Body of pancreas (tissue), 4 donors: Measurements from ENCODE around the gene KIAA1328. TPM values are rescaled to one million over a fixed set of nuclear protein-coding genes. Genes with fewer than 3 reads are reported as not detected.
"Not testable (repeated sequence)": the region's sequence is repeated elsewhere in the genome, so short reads cannot be mapped to it uniquely, and the experiment has no call there.

ENCODE experiments used
- ATAC-seq: fragments of 150-250 bp; one replicate; pipeline ENCODE4 v1.9.1; 2016
- DNase-seq, 4 donors: peaks; one replicate each; pipeline ENCODE4 v3.0.0-alpha.2; 2019
- H3K27ac ChIP-seq, 4 donors: fragments of 200-600 bp; sonication (generic); 1 replicate in 3 of 4; 2 replicates in 1 of 4; pipeline versions ENCODE4 v1.5.1 to v1.6.1; 2016 to 2019; ENCODE audit warnings: mild to moderate bottlenecking in 1 of 4, mixed read lengths in 1 of 4, moderate library complexity in 1 of 4
- H3K27me3 ChIP-seq, 2 donors: fragments of 200-600 bp; sonication (generic); one replicate each; pipeline ENCODE4 v1.6.0; 2016; ENCODE audit warnings: mild to moderate bottlenecking in 1 of 2
- H3K36me3 ChIP-seq, 2 donors: fragments of 200-600 bp; sonication (generic); replicated peaks in 1 of 2; 2 replicates each; pipeline ENCODE4 v1.5.1; 2016; ENCODE audit warnings: low read depth in 2 of 2; ENCODE audit not compliant: insufficient read depth in 1 of 2
- H3K4me1 ChIP-seq: fragments of 200-600 bp; sonication (generic); one replicate; pipeline ENCODE4 v1.6.0; 2016
- H3K4me3 ChIP-seq, 2 donors: fragments of 200-600 bp; sonication (generic); 1 replicate in 1 of 2; 2 replicates in 1 of 2; pipeline ENCODE4 v1.5.1; 2016 to 2019
- H3K9me3 ChIP-seq, 3 donors: fragments of 200-600 bp; sonication (generic); 1 replicate in 2 of 3; 2 replicates in 1 of 3; pipeline ENCODE4 v1.5.1; 2016
- POLR2A ChIP-seq, 3 donors: fragments of 450-650 bp; IDR thresholded peaks; one replicate each; pipeline ENCODE4 v1.6.1; 2016; ENCODE audit warnings: antibody characterized with exemption in 3 of 3, mild to moderate bottlenecking in 2 of 3
- WGBS, 2 donors: methylation state at CpG; one replicate each; pipeline ENCODE4 v1.1.5; 2017; 5-methylcytosine and 5-hydroxymethylcytosine counted together
- intact Hi-C: fragments of 100-400 bp; cut with DNase I; formaldehyde crosslinking; loops from one replicate; pipeline ENCODE4 v1.15.1; 2023
- total RNA-seq, 2 donors: library from RNA; depleted of rRNA; stranded (reverse); fragments of >200 nt; gene quantifications; one replicate each; pipeline ENCODE4 v1.1.0, GENCODE V29; 2016
- TF ChIP-seq, protein P1 (sequence below), 7 experiments: fragments of 450-650 bp in 4 of 7; fragments of 200-600 bp in 3 of 7; sonication (generic) in 3 of 7; IDR thresholded peaks; one replicate each; pipeline ENCODE4 v1.5.1; 2016 to 2019; ENCODE audit warnings: antibody characterized with exemption in 7 of 7

KIAA1328 gene
- total RNA-seq, 2 donors from 2014 or later, result 10.9 to 21.8 TPM

DNA sequence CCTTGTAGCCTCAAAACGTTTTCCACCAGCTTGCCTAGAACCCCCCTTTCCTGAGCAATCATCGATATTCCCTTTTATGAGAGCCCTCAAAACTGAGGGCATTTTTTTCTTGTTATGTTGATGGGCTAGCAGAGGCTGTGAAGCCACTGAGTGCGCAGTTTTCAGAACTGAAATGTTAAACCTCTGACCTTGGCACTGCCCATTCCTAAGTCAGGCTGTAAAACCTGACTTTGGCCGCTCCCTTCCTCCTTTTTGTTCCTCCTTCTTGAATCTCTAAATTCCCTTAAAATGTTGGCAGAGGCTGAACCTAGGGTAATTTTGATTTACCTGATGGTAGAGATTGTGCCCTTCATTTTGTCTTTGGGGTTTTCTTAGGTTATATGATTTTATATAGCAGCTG is 334.2 kb downstream of the KIAA1328 start:
- no peaks in the 10 kb centered on the region for H3K27me3 ChIP-seq
- H3K27ac ChIP-seq, result no peak overlapping the region
- DNase-seq (no peak), ATAC-seq (no peak)
- intact Hi-C loops, result no loop called here
- no peaks in the 10 kb centered on the region for H3K36me3 ChIP-seq
- WGBS, 2 donors, result 86 to 89% methylated on average over 4 of the region's 4 CpGs
- TF ChIP-seq, protein P1, sequence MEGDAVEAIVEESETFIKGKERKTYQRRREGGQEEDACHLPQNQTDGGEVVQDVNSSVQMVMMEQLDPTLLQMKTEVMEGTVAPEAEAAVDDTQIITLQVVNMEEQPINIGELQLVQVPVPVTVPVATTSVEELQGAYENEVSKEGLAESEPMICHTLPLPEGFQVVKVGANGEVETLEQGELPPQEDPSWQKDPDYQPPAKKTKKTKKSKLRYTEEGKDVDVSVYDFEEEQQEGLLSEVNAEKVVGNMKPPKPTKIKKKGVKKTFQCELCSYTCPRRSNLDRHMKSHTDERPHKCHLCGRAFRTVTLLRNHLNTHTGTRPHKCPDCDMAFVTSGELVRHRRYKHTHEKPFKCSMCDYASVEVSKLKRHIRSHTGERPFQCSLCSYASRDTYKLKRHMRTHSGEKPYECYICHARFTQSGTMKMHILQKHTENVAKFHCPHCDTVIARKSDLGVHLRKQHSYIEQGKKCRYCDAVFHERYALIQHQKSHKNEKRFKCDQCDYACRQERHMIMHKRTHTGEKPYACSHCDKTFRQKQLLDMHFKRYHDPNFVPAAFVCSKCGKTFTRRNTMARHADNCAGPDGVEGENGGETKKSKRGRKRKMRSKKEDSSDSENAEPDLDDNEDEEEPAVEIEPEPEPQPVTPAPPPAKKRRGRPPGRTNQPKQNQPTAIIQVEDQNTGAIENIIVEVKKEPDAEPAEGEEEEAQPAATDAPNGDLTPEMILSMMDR (IDR thresholded peaks at IDR 0.05), result no peak
- no peak for TF ChIP-seq POLR2A (IDR thresholded peaks at IDR 0.05)
- H3K4me1 ChIP-seq, result peaks cover 36% of the 10 kb centered on the region
- no peak overlapping the region for H3K4me3 ChIP-seq
- no peaks in the 10 kb centered on the region for H3K9me3 ChIP-seq

DNA sequence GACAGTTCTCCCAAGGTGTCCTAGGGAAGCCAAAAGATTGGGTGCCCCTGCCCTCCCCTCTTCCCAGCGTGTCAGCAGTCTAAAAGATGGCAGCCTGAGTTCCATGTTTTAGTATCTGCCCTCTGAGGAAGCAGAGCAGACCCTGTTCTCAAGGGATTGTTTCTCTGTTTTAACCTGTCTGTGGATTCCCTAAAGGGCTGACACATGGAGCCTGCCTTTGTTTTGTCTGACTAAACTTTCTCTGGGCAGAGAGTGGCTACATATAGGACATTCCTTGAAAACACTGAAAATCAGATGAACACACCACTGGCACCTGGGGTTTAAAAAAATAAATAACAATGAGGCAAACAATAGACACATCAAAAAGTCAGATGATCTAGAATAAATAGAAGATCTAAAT is 337.6 kb downstream of the KIAA1328 start:
- H3K27me3 ChIP-seq, result no peaks in the 10 kb centered on the region
- ATAC-seq (no peak), DNase-seq (no peak)
- WGBS, 2 donors, result 91 to 94% methylated on average over 1 of the region's 1 CpG
- no peak overlapping the region for H3K4me3 ChIP-seq
- H3K36me3 ChIP-seq, result no peaks in the 10 kb centered on the region
- no peaks in the 10 kb centered on the region for H3K9me3 ChIP-seq
- no peak for TF ChIP-seq POLR2A (IDR thresholded peaks at IDR 0.05)
- TF ChIP-seq, protein P1 (IDR thresholded peaks at IDR 0.05), result no peak
- intact Hi-C loops, result no loop called here
- no peak overlapping the region for H3K27ac ChIP-seq
- peaks cover 11% of the 10 kb centered on the region for H3K4me1 ChIP-seq

DNA sequence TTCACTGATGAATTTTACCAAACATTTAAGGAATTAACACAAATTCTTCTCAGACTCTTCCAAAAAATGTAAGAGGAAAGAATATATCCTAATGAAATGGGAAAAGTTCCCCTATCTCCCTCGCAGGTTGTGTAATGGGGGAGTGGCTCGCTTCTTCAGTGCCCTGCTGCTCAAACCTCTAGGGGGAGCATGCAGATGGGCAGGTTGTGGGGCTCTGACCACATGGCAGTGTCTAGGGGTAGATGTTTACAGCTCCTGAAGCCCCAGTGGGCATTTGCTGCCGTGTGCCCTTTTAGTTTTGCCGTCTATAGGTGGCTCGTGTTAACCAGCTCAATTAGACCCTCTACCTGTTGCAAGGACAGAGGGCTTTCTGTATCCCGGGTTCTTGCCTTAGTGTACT is 338.0 kb downstream of the KIAA1328 start:
- WGBS, 2 donors, result 89 to 92% methylated on average over 6 of the region's 6 CpGs
- H3K4me1 ChIP-seq, ATAC-seq, H3K9me3 ChIP-seq, H3K36me3 ChIP-seq, intact Hi-C loops, H3K27me3 ChIP-seq, DNase-seq, H3K27ac ChIP-seq, H3K4me3 ChIP-seq: not testable (repeated sequence)

DNA sequence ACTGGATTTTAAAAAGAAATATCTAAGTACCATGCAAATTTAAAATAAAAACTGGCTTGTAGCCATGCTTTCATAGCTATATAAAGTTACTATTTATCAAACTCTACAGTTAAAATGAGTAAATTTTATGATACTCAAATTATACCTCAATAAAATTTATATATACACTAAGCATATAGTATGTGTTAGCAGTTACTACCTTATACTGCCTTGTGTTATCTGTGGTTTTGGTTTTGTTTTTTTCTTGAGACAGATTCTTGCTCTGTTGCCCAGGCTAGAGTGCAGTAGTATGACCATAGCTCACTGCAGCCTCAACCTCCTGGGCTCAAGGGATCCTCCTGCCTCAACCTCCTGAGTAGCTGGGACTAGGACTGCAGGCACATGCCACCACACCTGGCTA is 342.1 kb downstream of the KIAA1328 start:
- no peak for ATAC-seq
- no peak for TF ChIP-seq POLR2A (IDR thresholded peaks at IDR 0.05)
- TF ChIP-seq, protein P1 (IDR thresholded peaks at IDR 0.05), result no peak
- intact Hi-C loops, result no loop called here

DNA sequence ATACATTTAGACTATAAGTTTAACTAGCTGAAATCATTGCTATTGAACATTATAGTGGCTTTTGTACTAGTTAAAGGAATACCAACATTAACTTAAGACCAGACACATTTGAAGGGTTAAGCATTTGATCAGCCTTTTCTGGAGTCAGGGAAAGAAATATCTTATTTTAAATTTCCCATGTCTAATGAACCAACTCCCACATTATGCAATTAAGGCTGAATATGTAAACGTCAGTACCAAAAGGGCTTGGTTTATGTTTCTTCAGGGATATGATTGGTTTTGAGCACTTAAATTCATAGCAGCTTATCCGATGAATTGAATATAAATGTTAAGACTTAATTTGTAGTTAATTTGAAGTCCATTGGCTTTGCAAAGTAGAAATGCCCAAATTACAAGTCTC is 344.5 kb downstream of the KIAA1328 start:
- TF ChIP-seq, protein P1 (IDR thresholded peaks at IDR 0.05), result no peak
- no peak for TF ChIP-seq POLR2A (IDR thresholded peaks at IDR 0.05)
- WGBS, 2 donors, result 84 to 86% methylated on average over 2 of the region's 2 CpGs
- H3K4me3 ChIP-seq, result no peak overlapping the region
- DNase-seq, result no peak
- intact Hi-C loops, result no loop called here
- no peaks in the 10 kb centered on the region for H3K36me3 ChIP-seq
- H3K27me3 ChIP-seq, result no peaks in the 10 kb centered on the region
- no peak for ATAC-seq
- no peaks in the 10 kb centered on the region for H3K4me1 ChIP-seq
- H3K9me3 ChIP-seq, result no peaks in the 10 kb centered on the region
- H3K27ac ChIP-seq, result no peak overlapping the region

More for the DNA sequence above, 342.1 kb downstream of the KIAA1328 start:
- peaks cover 2% of the 10 kb centered on the region for H3K4me1 ChIP-seq
- H3K9me3 ChIP-seq, result no peaks in the 10 kb centered on the region
- no peaks in the 10 kb centered on the region for H3K27me3 ChIP-seq
- no peak overlapping the region for H3K4me3 ChIP-seq
- no peak overlapping the region for H3K27ac ChIP-seq
- no peak for DNase-seq
- H3K36me3 ChIP-seq, result no peaks in the 10 kb centered on the region
